Endothelial cell of umbilical vein (primary cell): ENCODE measurements around the gene GRID2IP. TPM values are rescaled to one million over a fixed set of nuclear protein-coding genes. Genes with fewer than 3 reads are reported as not detected.

Source experiments
- BruUV-seq: library from RNA; stranded (reverse); fragments of 400-500 nt; replicated peaks from 2 replicates; lab custom pipeline; 2021; lab: Mats Ljungman, UMichigan
- CTCF ChIA-PET: fragments of 300-600, 350-600 bp; sonication (Branson Sonifier 250); formaldehyde crosslinking; loops from one replicate; lab custom pipeline; 2021; ENCODE audit warnings: antibody characterized with exemption, inconsistent platforms; lab: Charles Lee
- POLR2A ChIA-PET: fragments of 300-600, 350-600 bp; sonication (Branson Sonifier 250); formaldehyde crosslinking; loops from one replicate; lab custom pipeline; 2021; ENCODE audit warnings: antibody characterized with exemption, inconsistent platforms; lab: Charles Lee
- DNase-seq: peaks from one replicate; pipeline ENCODE4 v3.0.0-alpha.2; 2011; ENCODE audit warnings: low read depth, low spot score
- FAIRE-seq: peaks from 2 replicates; lab custom pipeline; 2011; peaks lifted over from hg19 to GRCh38; lab: Jason Lieb, UNC
- H2AFZ ChIP-seq: 2 replicates; pipeline ENCODE4 v1.6.0; 2012; ENCODE audit warnings: low read depth, low read length, control low read depth, inconsistent platforms
- H3K27ac ChIP-seq: 2 replicates; pipeline ENCODE4 v1.5.1; 2011; ENCODE audit warnings: low read depth, mild to moderate bottlenecking, control low read depth, low read length, moderate library complexity; ENCODE audit not compliant: insufficient read depth
- H3K27me3 ChIP-seq, 2 experiments: 2 replicates each; pipeline versions ENCODE4 v1.6.0 to v1.6.1; 2011; ENCODE audit warnings: low read length in 2 of 2, mixed read lengths in 1 of 2; ENCODE audit not compliant: control insufficient read depth in 2 of 2, insufficient read depth in 2 of 2
- H3K36me3 ChIP-seq, 2 experiments: 2 replicates in 1 of 2; 3 replicates in 1 of 2; pipeline ENCODE4 v1.5.1; 2011; ENCODE audit warnings: low read length in 2 of 2, mild to moderate bottlenecking in 1 of 2, moderate library complexity in 1 of 2; ENCODE audit not compliant: control insufficient read depth in 2 of 2, insufficient read depth in 2 of 2; ENCODE audit errors: extremely low read depth in 1 of 2
- H3K4me1 ChIP-seq: 3 replicates; pipeline ENCODE4 v1.5.1; 2011; ENCODE audit warnings: mild to moderate bottlenecking, low read length; ENCODE audit not compliant: control insufficient read depth, insufficient read depth; ENCODE audit errors: extremely low read depth
- H3K4me2 ChIP-seq: 2 replicates; pipeline ENCODE4 v1.6.1; 2011; ENCODE audit warnings: low read length, control low read depth, mixed read lengths; ENCODE audit not compliant: insufficient read depth
- H3K4me3 ChIP-seq, 3 experiments: fragments of 200-600 bp in 1 of 3; sonication (generic), shearing (Covaris generic) in 1 of 3; replicated peaks in 1 of 3; 2 replicates each; pipeline ENCODE4 v1.5.1; 2011 to 2016; ENCODE audit warnings: control low read depth in 3 of 3, low read length in 3 of 3, mild to moderate bottlenecking in 2 of 3, inconsistent platforms in 1 of 3, low read depth in 1 of 3, moderate library complexity in 1 of 3; ENCODE audit not compliant: insufficient read depth in 1 of 3
- H3K79me2 ChIP-seq: 2 replicates; pipeline ENCODE4 v1.6.0; 2012; ENCODE audit warnings: low read length, inconsistent platforms; ENCODE audit not compliant: control insufficient read depth, insufficient read depth
- H3K9ac ChIP-seq: replicated peaks from 2 replicates; pipeline ENCODE3; 2011; ENCODE audit warnings: low read length, control low read depth; ENCODE audit not compliant: insufficient read depth; ENCODE audit errors: extremely low read depth
- H3K9me1 ChIP-seq: replicated peaks from 3 replicates; pipeline ENCODE4 v1.6.0; 2011; ENCODE audit warnings: mild to moderate bottlenecking, low read length; ENCODE audit not compliant: control insufficient read depth, insufficient read depth; ENCODE audit errors: extremely low read depth
- H3K9me3 ChIP-seq: replicated peaks from 2 replicates; pipeline ENCODE4 v1.5.1; 2012; ENCODE audit warnings: low read length, inconsistent platforms; ENCODE audit not compliant: control insufficient read depth, insufficient read depth
- H4K20me1 ChIP-seq: replicated peaks from 2 replicates; pipeline ENCODE3; 2011; ENCODE audit warnings: mild to moderate bottlenecking, low read length; ENCODE audit not compliant: control insufficient read depth, insufficient read depth; ENCODE audit errors: extremely low read depth
- CTCF ChIP-seq, 2 donors: IDR thresholded peaks; 1 replicate in 1 of 2; 2 replicates in 1 of 2; pipeline ENCODE4 v1.5.1; 2011; ENCODE audit warnings: low read length in 2 of 2, mild to moderate bottlenecking in 2 of 2, moderate library complexity in 2 of 2, control low read depth in 1 of 2, inconsistent platforms in 1 of 2, low read depth in 1 of 2; ENCODE audit not compliant: insufficient read depth in 1 of 2; ENCODE audit errors: extremely low read depth in 1 of 2
- EZH2 ChIP-seq: IDR thresholded peaks from 2 replicates; pipeline ENCODE4 v1.6.1; 2012; ENCODE audit warnings: borderline replicate concordance, low read depth, mild to moderate bottlenecking, moderate library complexity, low read length, inconsistent platforms; ENCODE audit not compliant: severe bottlenecking
- JUN ChIP-seq: IDR thresholded peaks from 2 replicates; pipeline ENCODE4 v1.6.1; 2011; ENCODE audit warnings: borderline replicate concordance, low read depth; ENCODE audit not compliant: insufficient read length, insufficient read depth
- POLR2AphosphoS5 ChIP-seq: IDR thresholded peaks from 2 replicates; pipeline ENCODE4 v1.6.1; 2012; ENCODE audit warnings: low read depth, mild to moderate bottlenecking, control low read depth, low read length, moderate library complexity; ENCODE audit not compliant: insufficient read depth
- dilution Hi-C: fragments of 300-500 bp; cut with MboI; formaldehyde crosslinking; loops from one replicate; pipeline ENCODE4 v1.15.0; 2019; ENCODE audit warnings: low sequenced_read_pairs; ENCODE audit not compliant: extremely low pct_ligation_motif_present
- intact Hi-C: fragments of 100-400 bp; cut with micrococcal nuclease; formaldehyde crosslinking; loops from one replicate; pipeline ENCODE4 v1.10.0; 2022
- polyA plus RNA-seq, 4 experiments: library from polyadenylated mRNA; depleted of rRNA in 3 of 4; stranded (reverse) in 3 of 4; unstranded in 1 of 4; fragments of >200 nt; gene quantifications; 2 replicates each; pipeline versions ENCODE4 v1.2.1 to v1.2.3, GENCODE V29; 2011 to 2012; ENCODE audit warnings: missing spikeins in 1 of 4
- total RNA-seq: library from RNA; stranded (reverse); gene quantifications from 2 replicates; pipeline ENCODE4 v1.2.3, GENCODE V29; 2021

The GRID2IP gene
- total and polyA plus RNA-seq, 2 donors (not counting 3 experiments of a cell fraction or from before 2014, with no cell fraction given): not detected

GRCh38 chr7:6520163-6520981 lies 30.9 kb downstream of the GRID2IP start:
- H3K9me3 ChIP-seq: no peaks in the 10 kb centered on the region
- H3K4me1 ChIP-seq: no peaks in the 10 kb centered on the region
- H3K27ac ChIP-seq: no peak overlapping the region
- no peak overlapping the region for H3K4me3 ChIP-seq
- H3K79me2 ChIP-seq: no peaks in the 10 kb centered on the region
- BruUV-seq: no TSS peak
- H3K27me3 ChIP-seq: no peaks in the 10 kb centered on the region
- no peaks in the 10 kb centered on the region for H4K20me1 ChIP-seq
- no peak for FAIRE-seq
- TF ChIP-seq EZH2 (no peak), POLR2AphosphoS5 (no peak)
- ChIA-PET CTCF (no interaction called here), POLR2A (no interaction called here)
- DNase-seq: no peak
- dilution Hi-C loops (no loop called here), intact Hi-C loops (no loop called here)
- no peak overlapping the region for H3K4me2 ChIP-seq
- no peak overlapping the region for H3K9ac ChIP-seq
- no peaks in the 10 kb centered on the region for H3K9me1 ChIP-seq
- H2AFZ ChIP-seq: no peak overlapping the region
- no peaks in the 10 kb centered on the region for H3K36me3 ChIP-seq

- Histone ChIP-seq H3K4me3 (no peak overlapping the region), H3K4me1 (no peaks in the 10 kb centered on the region), H3K36me3 (no peaks in the 10 kb centered on the region), H3K9me3 (no peaks in the 10 kb centered on the region), H3K27me3 (no peaks in the 10 kb centered on the region), H2AFZ (peak overlapping the region; percentile 85), H3K9ac (no peak overlapping the region), H4K20me1 (no peaks in the 10 kb centered on the region), H3K4me2 (no peak overlapping the region), H3K79me2 (no peaks in the 10 kb centered on the region), H3K9me1 (no peaks in the 10 kb centered on the region), H3K27ac (no peak overlapping the region)
- intact Hi-C loops (loop anchor here (1.0 to 2.0 kb wide), 4 partner anchors 61 to 412 kb away; partner anchors contain the start of genes INTS15 and ZDHHC4), dilution Hi-C loops (no loop called here)
- FAIRE-seq: peak; percentile 93
- DNase-seq: peak; percentile 71
- no TSS peak for BruUV-seq
- ChIA-PET CTCF (interaction anchor here (0.8 to 5.4 kb wide), 16 partner anchors 9 to 425 kb away, joined by 3 to 23 read pairs (median 6); partner anchors contain the start of gene INTS15), POLR2A (no interaction called here)
- TF ChIP-seq JUN: no peak
- peak; percentile 77 to 87 for TF ChIP-seq CTCF (IDR thresholded peaks at IDR 0.05; ENCODE audit: extremely low read depth in 1 of 2, insufficient read depth in 1 of 2, low read depth in 1 of 2, low read length in 2 of 2)
Observed at GRCh38 chr7:6516387-6516983, 34.8 kb downstream of the GRID2IP start.
